Left kidney (tissue), 2 donors: ENCODE data around the gene PLEKHA5. TPM values are rescaled to one million over a fixed set of nuclear protein-coding genes. Genes with fewer than 3 reads are reported as not detected.
"Not testable (repeated sequence)": the region's sequence is repeated elsewhere in the genome, so short reads cannot be mapped to it uniquely, and the experiment has no call there.

Experiments
- DNase-seq: peaks from one replicate; pipeline ENCODE4 v3.0.0-alpha.2; 2013
- polyA plus RNA-seq: library from polyadenylated mRNA; unstranded; fragments of 120-200 nt; gene quantifications from one replicate; pipeline ENCODE4 v1.2.1, GENCODE V29; 2013; ENCODE audit not compliant: insufficient read length

Gene PLEKHA5
- polyA plus RNA-seq, 1 donor = 123 TPM

- DNase-seq = no peak
These were observed 279.8 kb downstream of the PLEKHA5 start for GRCh38 chr12:19409376-19409775.

- no peak for DNase-seq
These were observed 280.7 kb downstream of the PLEKHA5 start for GRCh38 chr12:19410211-19410610.

GRCh38 chr12:19410629-19411185, 281.2 kb downstream of the PLEKHA5 start:
- DNase-seq = no peak

GRCh38 chr12:19411234-19412204, 282.0 kb downstream of the PLEKHA5 start:
- DNase-seq = no peak

- no peak for DNase-seq
These were observed 283.3 kb downstream of the PLEKHA5 start for GRCh38 chr12:19412844-19413243.

GRCh38 chr12:19413582-19413981, 284.0 kb downstream of the PLEKHA5 start:
- DNase-seq = not testable (repeated sequence)

- DNase-seq = no peak
These were observed 286.0 kb downstream of the PLEKHA5 start for GRCh38 chr12:19415563-19415962.

- no peak for DNase-seq
These were observed 289.6 kb downstream of the PLEKHA5 start for GRCh38 chr12:19419086-19419485.

GRCh38 chr12:19421503-19422282, 292.2 kb downstream of the PLEKHA5 start:
- no peak for DNase-seq

GRCh38 chr12:19423166-19423930, 293.8 kb downstream of the PLEKHA5 start:
- DNase-seq = no peak
